HepG2 (cell line): ENCODE measurements around the gene CCDC97. TPM values are rescaled to one million over a fixed set of nuclear protein-coding genes. Genes with fewer than 3 reads are reported as not detected.

Source experiments
- AKAP8 ChIP-seq: sonication (generic); formaldehyde crosslinking; IDR thresholded peaks from 2 replicates; pipeline ENCODE4 v1.5.1; 2020; ENCODE audit warnings: mild to moderate bottlenecking, missing genetic modification reagents
- ATF2 ChIP-seq: sonication (generic); formaldehyde crosslinking; IDR thresholded peaks from 2 replicates; pipeline ENCODE4 v1.4.0; 2020; ENCODE audit warnings: missing genetic modification reagents
- ATF4 ChIP-seq, 2 experiments: fragments of 450-650 bp in 1 of 2; sonication (generic) in 1 of 2; formaldehyde crosslinking; IDR thresholded peaks; 2 replicates each; pipeline versions ENCODE4 v1.5.0 to v1.8.0; 2020 to 2022; ENCODE audit warnings: mild to moderate bottlenecking in 1 of 2, missing genetic modification reagents in 1 of 2
- CENPBD1 ChIP-seq: sonication (generic); formaldehyde crosslinking; IDR thresholded peaks from 2 replicates; pipeline ENCODE4 v1.8.0; 2022; ENCODE audit warnings: missing genetic modification reagents, low read depth, mild to moderate bottlenecking, borderline replicate concordance
- ELF1 ChIP-seq: sonication (generic); formaldehyde crosslinking; IDR thresholded peaks from 2 replicates; pipeline ENCODE4 v1.4.0; 2020; ENCODE audit warnings: missing genetic modification reagents
- JUND ChIP-seq: sonication (generic); formaldehyde crosslinking; IDR thresholded peaks from 2 replicates; pipeline ENCODE4 v1.8.0; 2022; ENCODE audit warnings: mild to moderate bottlenecking, missing genetic modification reagents
- KAT2B ChIP-seq: fragments of 150-350 bp; IDR thresholded peaks from 2 replicates; pipeline ENCODE4 v1.6.1; 2014; ENCODE audit warnings: low read depth, low read length, borderline replicate concordance
- NFKBIZ ChIP-seq: IDR thresholded peaks from 2 replicates; pipeline ENCODE4 v1.6.1; 2018; ENCODE audit warnings: missing genetic modification reagents, missing compliant biosample characterization
- PRDM15 ChIP-seq: sonication (generic); formaldehyde crosslinking; IDR thresholded peaks from 2 replicates; pipeline ENCODE4 v1.4.0; 2020; ENCODE audit warnings: missing genetic modification reagents
- SMC3 ChIP-seq: IDR thresholded peaks from 2 replicates; pipeline ENCODE4 v1.6.1; 2011; ENCODE audit warnings: low read length, improper control_type of control experiment
- SNAI1 ChIP-seq: sonication (generic); formaldehyde crosslinking; IDR thresholded peaks from 2 replicates; pipeline ENCODE4 v1.5.0; 2020; ENCODE audit warnings: mild to moderate bottlenecking, missing genetic modification reagents, borderline replicate concordance
- SP1 ChIP-seq, 2 experiments: fragments of 450-650 bp in 1 of 2; sonication (generic) in 1 of 2; formaldehyde crosslinking in 1 of 2; IDR thresholded peaks; 2 replicates each; pipeline versions ENCODE4 v1.4.0 to v1.6.1; 2016 to 2020; ENCODE audit warnings: missing genetic modification reagents in 1 of 2
- TIGD3 ChIP-seq: sonication (generic); formaldehyde crosslinking; IDR thresholded peaks from 2 replicates; pipeline ENCODE4 v1.5.1; 2020; ENCODE audit warnings: mild to moderate bottlenecking, missing genetic modification reagents, borderline replicate concordance
- YY1 ChIP-seq: IDR thresholded peaks from 2 replicates; pipeline ENCODE4 v1.6.1; 2011; ENCODE audit warnings: low read length, low read depth, moderate library complexity, mild to moderate bottlenecking; ENCODE audit not compliant: insufficient read depth, insufficient replicate concordance
- ZBTB25 ChIP-seq: IDR thresholded peaks from 2 replicates; pipeline ENCODE4 v1.6.1; 2018; ENCODE audit warnings: missing genetic modification reagents
- ZBTB38 ChIP-seq: sonication (generic); formaldehyde crosslinking; IDR thresholded peaks from 2 replicates; pipeline ENCODE4 v1.5.1; 2020; ENCODE audit warnings: mild to moderate bottlenecking, missing genetic modification reagents
- ZMYM4 ChIP-seq: sonication (generic); formaldehyde crosslinking; IDR thresholded peaks from 2 replicates; pipeline ENCODE4 v1.8.1; 2023; ENCODE audit warnings: mild to moderate bottlenecking, missing genetic modification reagents
- ZNF256 ChIP-seq: sonication (generic); formaldehyde crosslinking; conservative IDR thresholded peaks from 2 replicates; pipeline ENCODE4 v1.4.0; 2020; ENCODE audit warnings: missing genetic modification reagents
- ZNF282 ChIP-seq: fragments of 450-650 bp; IDR thresholded peaks from 2 replicates; pipeline ENCODE4 v1.6.1; 2018; ENCODE audit not compliant: partially characterized antibody
- ZNF431 ChIP-seq: sonication (generic); formaldehyde crosslinking; IDR thresholded peaks from 2 replicates; pipeline ENCODE4 v1.9.0; 2022; ENCODE audit warnings: missing genetic modification reagents, low read depth, mild to moderate bottlenecking, borderline replicate concordance
- ZNF644 ChIP-seq: IDR thresholded peaks from 2 replicates; pipeline ENCODE4 v1.6.1; 2016; ENCODE audit warnings: low read depth
- polyA plus RNA-seq, 8 experiments: library from polyadenylated mRNA; depleted of rRNA in 3 of 8; stranded (reverse) in 7 of 8; unstranded in 1 of 8; fragments of >200 nt; fragmentation: Illumina TruSeq in 4 of 8; extraction: Trizol in 4 of 8; gene quantifications; 2 replicates each; pipeline versions ENCODE4 v1.2.1 to v1.2.3, GENCODE V29; 2011 to 2016; ENCODE audit warnings: low read depth in 4 of 8, missing spikeins in 1 of 8, mixed read lengths in 1 of 8; ENCODE audit not compliant: insufficient read depth in 1 of 8
- total RNA-seq, 5 experiments: library from RNA; depleted of rRNA; stranded (reverse); fragments of >200 nt; fragmentation: Illumina TruSeq; extraction: Trizol; gene quantifications; 2 replicates each; pipeline ENCODE4 v1.2.3, GENCODE V29; 2016; ENCODE audit warnings: low read depth in 1 of 5

Gene CCDC97
- total and polyA plus RNA-seq, 2 of the 13 experiments (the other 11 are each of a cell fraction or from before 2014, with no cell fraction given) = 6.2 to 7.3 TPM

GRCh38 chr19:41323430-41324125, 13.6 kb downstream of the CCDC97 start (continued):
- TF ChIP-seq ATF2 (CRISPR knock-in tag) (no peak), YY1 (peak; percentile 70), JUND (CRISPR knock-in tag) (peak; percentile 84), ZNF282 (no peak), ZBTB38 (CRISPR knock-in tag) (0 out of 2 replicates have a peak, but pooled peaks have one; percentile 11), SP1 (IDR thresholded peaks at IDR 0.05) (no peak), SP1 (CRISPR knock-in tag; IDR thresholded peaks at IDR 0.05) (peak; percentile 59; the same call in 1 of the 2 replicates), ATF4 (CRISPR knock-in tag; IDR thresholded peaks at IDR 0.05) (no peak), TIGD3 (CRISPR knock-in tag) (no peak), ZNF256 (CRISPR knock-in tag) (no peak), SMC3 (no peak), PRDM15 (no peak), ZNF644 (CRISPR knock-in tag) (no peak), NFKBIZ (CRISPR knock-in tag) (no peak; the same call in 1 of the 2 replicates), CENPBD1 (CRISPR knock-in tag) (no peak), AKAP8 (CRISPR knock-in tag) (no peak; the same call in 1 of the 2 replicates), ZBTB25 (no peak), KAT2B (no peak), ZMYM4 (CRISPR knock-in tag) (no peak; the same call in 1 of the 2 replicates), SNAI1 (CRISPR knock-in tag) (no peak), ZNF431 (CRISPR knock-in tag) (no peak), ELF1 (CRISPR knock-in tag) (no peak)
